HG03025 (cell line): ENCODE results near the gene SLC25A34.

Source experiments
- ATAC-seq: cut with Tn5 transposase; IDR thresholded peaks from one replicate; pipeline ENCODE4 v1.9.1; 2021; ENCODE audit warnings: mild to moderate bottlenecking, moderate library complexity; ENCODE audit not compliant: unreplicated experiment, low FRiP score

SLC25A34 gene

GRCh38 chr1:15712168-15712567, 23.9 kb upstream of the SLC25A34 start:
- no peak for ATAC-seq

GRCh38 chr1:15714406-15715136, 21.5 kb upstream of the SLC25A34 start:
- ATAC-seq = no peak

GRCh38 chr1:15717418-15718125, 18.5 kb upstream of the SLC25A34 start:
- no peak for ATAC-seq

- ATAC-seq = no peak
These were observed 17.9 kb upstream of the SLC25A34 start for GRCh38 chr1:15718199-15718601.

- no peak for ATAC-seq
These were observed 16.5 kb upstream of the SLC25A34 start for GRCh38 chr1:15719381-15720120.

- ATAC-seq = no peak
These were observed 15.2 kb upstream of the SLC25A34 start for GRCh38 chr1:15720861-15721260.

GRCh38 chr1:15722411-15722810, 13.6 kb upstream of the SLC25A34 start:
- no peak for ATAC-seq

GRCh38 chr1:15722836-15723532, 13.1 kb upstream of the SLC25A34 start:
- no peak for ATAC-seq

GRCh38 chr1:15723631-15724246, 12.3 kb upstream of the SLC25A34 start:
- ATAC-seq = no peak

- no peak for ATAC-seq
These were observed 10.8 kb upstream of the SLC25A34 start for GRCh38 chr1:15724949-15725880.

- no peak for ATAC-seq
These were observed 9.6 kb upstream of the SLC25A34 start for GRCh38 chr1:15726508-15726907.

GRCh38 chr1:15727021-15727420, 9.0 kb upstream of the SLC25A34 start:
- no peak for ATAC-seq

GRCh38 chr1:15727424-15727823, 8.6 kb upstream of the SLC25A34 start:
- ATAC-seq = no peak

- no peak for ATAC-seq
These were observed 8.1 kb upstream of the SLC25A34 start for GRCh38 chr1:15727866-15728534.

GRCh38 chr1:15728937-15729657, 7.0 kb upstream of the SLC25A34 start:
- no peak for ATAC-seq

- no peak for ATAC-seq
These were observed 5.6 kb upstream of the SLC25A34 start for GRCh38 chr1:15730423-15730822.

GRCh38 chr1:15730936-15731335, 5.1 kb upstream of the SLC25A34 start:
- no peak for ATAC-seq
